HL-60 (cell line): ENCODE measurements around the gene NUBPL.

Experiments used
- POLR2AphosphoS5 ChIP-seq: IDR thresholded peaks from 2 replicates; pipeline ENCODE4 v1.6.1; 2012; ENCODE audit warnings: low read depth
- TF ChIP-seq, protein P1 (sequence below): IDR thresholded peaks from one replicate; pipeline ENCODE4 v1.5.1; 2011; ENCODE audit warnings: low read length, control low read depth, inconsistent platforms; ENCODE audit not compliant: insufficient read depth

DNA sequence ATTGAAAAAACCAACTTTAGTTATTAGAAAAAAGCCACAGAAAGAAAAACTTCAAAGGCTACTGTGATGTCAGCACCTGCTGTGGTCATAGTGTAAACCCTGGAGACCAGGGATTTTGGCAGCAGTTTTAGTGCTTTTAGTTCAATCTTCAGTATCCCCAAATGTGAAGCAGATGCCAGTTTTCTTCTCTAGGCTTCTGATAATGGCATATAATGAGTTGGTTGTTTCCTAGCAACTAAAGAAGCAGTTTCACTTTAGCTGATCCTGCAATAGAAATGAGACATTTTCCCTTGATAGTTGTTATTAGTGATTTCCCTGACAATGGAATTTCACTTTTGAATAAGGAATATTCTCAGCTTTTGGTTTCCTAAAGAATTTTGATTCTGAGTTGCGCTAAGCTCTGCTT, 131.2 kb downstream of the NUBPL start:
- TF ChIP-seq, protein P1, sequence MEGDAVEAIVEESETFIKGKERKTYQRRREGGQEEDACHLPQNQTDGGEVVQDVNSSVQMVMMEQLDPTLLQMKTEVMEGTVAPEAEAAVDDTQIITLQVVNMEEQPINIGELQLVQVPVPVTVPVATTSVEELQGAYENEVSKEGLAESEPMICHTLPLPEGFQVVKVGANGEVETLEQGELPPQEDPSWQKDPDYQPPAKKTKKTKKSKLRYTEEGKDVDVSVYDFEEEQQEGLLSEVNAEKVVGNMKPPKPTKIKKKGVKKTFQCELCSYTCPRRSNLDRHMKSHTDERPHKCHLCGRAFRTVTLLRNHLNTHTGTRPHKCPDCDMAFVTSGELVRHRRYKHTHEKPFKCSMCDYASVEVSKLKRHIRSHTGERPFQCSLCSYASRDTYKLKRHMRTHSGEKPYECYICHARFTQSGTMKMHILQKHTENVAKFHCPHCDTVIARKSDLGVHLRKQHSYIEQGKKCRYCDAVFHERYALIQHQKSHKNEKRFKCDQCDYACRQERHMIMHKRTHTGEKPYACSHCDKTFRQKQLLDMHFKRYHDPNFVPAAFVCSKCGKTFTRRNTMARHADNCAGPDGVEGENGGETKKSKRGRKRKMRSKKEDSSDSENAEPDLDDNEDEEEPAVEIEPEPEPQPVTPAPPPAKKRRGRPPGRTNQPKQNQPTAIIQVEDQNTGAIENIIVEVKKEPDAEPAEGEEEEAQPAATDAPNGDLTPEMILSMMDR = no peak
- TF ChIP-seq POLR2AphosphoS5 = no peak
